WTC11 (cell line): ENCODE measurements around the gene SYNPO. TPM values are rescaled to one million over a fixed set of nuclear protein-coding genes. Genes with fewer than 3 reads are reported as not detected.
A peak's percentile ranks its signal among the peaks of the same experiment; 100 is the strongest.

ENCODE experiments used
- ATAC-seq: fragments of 200-7000 bp; cut with Tn5 transposase; 2 replicates; pipeline ENCODE4 v1.10.0; 2021; ENCODE audit warnings: mild to moderate bottlenecking, moderate library complexity
- CTCF ChIA-PET: fragments of 300-600 bp; sonication (Branson Sonifier 250); formaldehyde crosslinking; loops from one replicate; lab custom pipeline; 2021; ENCODE audit warnings: antibody characterized with exemption; lab: Charles Lee
- POLR2A ChIA-PET: fragments of 350-600 bp; sonication (Branson Sonifier 250); formaldehyde crosslinking; loops from one replicate; lab custom pipeline; 2021; ENCODE audit warnings: antibody characterized with exemption; lab: Charles Lee
- DNase-seq: peaks from one replicate; pipeline ENCODE4 v3.0.0; 2021; ENCODE audit warnings: low spot score
- H3K27ac Mint-ChIP-seq: 2 replicates; pipeline ENCODE4 v1.8.0; 2021; ENCODE audit warnings: mixed read lengths
- H3K27me3 Mint-ChIP-seq: 2 replicates; pipeline ENCODE4 v1.8.0; 2021; ENCODE audit warnings: low read depth, mild to moderate bottlenecking, moderate library complexity, mixed read lengths
- H3K36me3 Mint-ChIP-seq: 2 replicates; pipeline ENCODE4 v1.8.0; 2021; ENCODE audit warnings: mixed read lengths
- H3K4me1 Mint-ChIP-seq: 2 replicates; pipeline ENCODE4 v1.8.0; 2022; ENCODE audit warnings: mixed read lengths
- H3K4me3 Mint-ChIP-seq: 2 replicates; pipeline ENCODE4 v1.8.0; 2021; ENCODE audit warnings: mild to moderate bottlenecking, moderate library complexity, mixed read lengths
- H3K9me3 Mint-ChIP-seq: 2 replicates; pipeline ENCODE4 v1.8.0; 2021; ENCODE audit warnings: mixed read lengths
- CREB1 ChIP-seq: sonication (generic); formaldehyde crosslinking; IDR thresholded peaks from 2 replicates; pipeline ENCODE4 v1.8.0; 2023; ENCODE audit warnings: mild to moderate bottlenecking, missing genetic modification reagents
- CREM ChIP-seq: sonication (generic); formaldehyde crosslinking; IDR thresholded peaks from 2 replicates; pipeline ENCODE4 v1.8.1; 2022; ENCODE audit warnings: mild to moderate bottlenecking, missing genetic modification reagents, moderate library complexity
- ETV6 ChIP-seq: sonication (generic); formaldehyde crosslinking; IDR thresholded peaks from 2 replicates; pipeline ENCODE4 v1.8.1; 2022; ENCODE audit warnings: mild to moderate bottlenecking, missing genetic modification reagents
- FOXK1 ChIP-seq: sonication (generic); formaldehyde crosslinking; IDR thresholded peaks from 2 replicates; pipeline ENCODE4 v1.8.0; 2022; ENCODE audit warnings: mild to moderate bottlenecking, moderate library complexity, missing genetic modification reagents
- GABPB1 ChIP-seq: sonication (generic); formaldehyde crosslinking; IDR thresholded peaks from 2 replicates; pipeline ENCODE4 v1.8.1; 2023; ENCODE audit warnings: mild to moderate bottlenecking, missing genetic modification reagents
- HMGA2 ChIP-seq: fragments of 250-450 bp; sonication (Bioruptor Pico); IDR thresholded peaks from 2 replicates; pipeline ENCODE4 v1.4.0; 2021; ENCODE audit warnings: mild to moderate bottlenecking, moderate library complexity
- MYBL2 ChIP-seq: sonication (generic); formaldehyde crosslinking; IDR thresholded peaks from 2 replicates; pipeline ENCODE4 v1.8.1; 2023; ENCODE audit warnings: mild to moderate bottlenecking, moderate library complexity, missing genetic modification reagents
- NFATC4 ChIP-seq: fragments of 250-450 bp; sonication (Bioruptor Pico); IDR thresholded peaks from 2 replicates; pipeline ENCODE4 v1.9.0; 2021; ENCODE audit warnings: mild to moderate bottlenecking
- OVOL2 ChIP-seq: fragments of 250-450 bp; sonication (Bioruptor Pico); IDR thresholded peaks from 2 replicates; pipeline ENCODE4 v1.9.0; 2021; ENCODE audit warnings: mild to moderate bottlenecking, borderline replicate concordance
- RELA ChIP-seq: sonication (generic); formaldehyde crosslinking; IDR thresholded peaks from 2 replicates; pipeline ENCODE4 v1.8.1; 2022; ENCODE audit warnings: missing genetic modification reagents, mild to moderate bottlenecking, borderline replicate concordance
- RORB ChIP-seq: fragments of 250-450 bp; sonication (Bioruptor Pico); IDR thresholded peaks from 2 replicates; pipeline ENCODE4 v1.9.0; 2021; ENCODE audit warnings: mild to moderate bottlenecking
- SMAD4 ChIP-seq: sonication (generic); formaldehyde crosslinking; IDR thresholded peaks from 2 replicates; pipeline ENCODE4 v1.8.0; 2022; ENCODE audit warnings: mild to moderate bottlenecking, missing genetic modification reagents
- SOX15 ChIP-seq: fragments of 250-450 bp; sonication (Bioruptor Pico); IDR thresholded peaks from 2 replicates; pipeline ENCODE4 v1.9.0; 2021; ENCODE audit warnings: mild to moderate bottlenecking
- STAT6 ChIP-seq: sonication (generic); formaldehyde crosslinking; conservative IDR thresholded peaks from 2 replicates; pipeline ENCODE4 v1.8.1; 2023; ENCODE audit warnings: mild to moderate bottlenecking, low read depth, missing genetic modification reagents, moderate library complexity
- TEAD4 ChIP-seq: sonication (generic); formaldehyde crosslinking; IDR thresholded peaks from 2 replicates; pipeline ENCODE4 v1.8.0; 2022; ENCODE audit warnings: mild to moderate bottlenecking, missing genetic modification reagents
- ZBTB21 ChIP-seq: sonication (generic); formaldehyde crosslinking; IDR thresholded peaks from 2 replicates; pipeline ENCODE4 v1.8.1; 2023; ENCODE audit warnings: mild to moderate bottlenecking, missing genetic modification reagents, borderline replicate concordance
- ZNF121 ChIP-seq: sonication (generic); formaldehyde crosslinking; IDR thresholded peaks from 2 replicates; pipeline ENCODE4 v1.8.0; 2023; ENCODE audit warnings: missing genetic modification reagents
- ZNF281 ChIP-seq: sonication (generic); formaldehyde crosslinking; IDR thresholded peaks from 2 replicates; pipeline ENCODE4 v1.8.0; 2023; ENCODE audit warnings: mild to moderate bottlenecking, missing genetic modification reagents
- ZNF317 ChIP-seq: sonication (generic); formaldehyde crosslinking; IDR thresholded peaks from 2 replicates; pipeline ENCODE4 v1.8.1; 2023; ENCODE audit warnings: low read depth, mild to moderate bottlenecking, moderate library complexity, missing genetic modification reagents, borderline replicate concordance
- total RNA-seq: library from RNA; stranded (reverse); gene quantifications from 3 replicates; pipeline ENCODE4 v1.2.3, GENCODE V29; 2021
- TF ChIP-seq, protein P1 (sequence below): fragments of 250-450 bp; sonication (Bioruptor Pico); IDR thresholded peaks from 2 replicates; pipeline ENCODE4 v1.9.0; 2021; ENCODE audit warnings: mild to moderate bottlenecking
- TF ChIP-seq, protein P2 (sequence below): sonication (generic); formaldehyde crosslinking; IDR thresholded peaks from 2 replicates; pipeline ENCODE4 v1.8.1; 2023; ENCODE audit warnings: mild to moderate bottlenecking, missing genetic modification reagents

Gene SYNPO
- total RNA-seq, 1 experiment from 2014 or later: 2.1 TPM

GRCh38 chr5:150672884-150673275 lies 32.4 kb downstream of the SYNPO start (continued):
- TF ChIP-seq, protein P1, sequence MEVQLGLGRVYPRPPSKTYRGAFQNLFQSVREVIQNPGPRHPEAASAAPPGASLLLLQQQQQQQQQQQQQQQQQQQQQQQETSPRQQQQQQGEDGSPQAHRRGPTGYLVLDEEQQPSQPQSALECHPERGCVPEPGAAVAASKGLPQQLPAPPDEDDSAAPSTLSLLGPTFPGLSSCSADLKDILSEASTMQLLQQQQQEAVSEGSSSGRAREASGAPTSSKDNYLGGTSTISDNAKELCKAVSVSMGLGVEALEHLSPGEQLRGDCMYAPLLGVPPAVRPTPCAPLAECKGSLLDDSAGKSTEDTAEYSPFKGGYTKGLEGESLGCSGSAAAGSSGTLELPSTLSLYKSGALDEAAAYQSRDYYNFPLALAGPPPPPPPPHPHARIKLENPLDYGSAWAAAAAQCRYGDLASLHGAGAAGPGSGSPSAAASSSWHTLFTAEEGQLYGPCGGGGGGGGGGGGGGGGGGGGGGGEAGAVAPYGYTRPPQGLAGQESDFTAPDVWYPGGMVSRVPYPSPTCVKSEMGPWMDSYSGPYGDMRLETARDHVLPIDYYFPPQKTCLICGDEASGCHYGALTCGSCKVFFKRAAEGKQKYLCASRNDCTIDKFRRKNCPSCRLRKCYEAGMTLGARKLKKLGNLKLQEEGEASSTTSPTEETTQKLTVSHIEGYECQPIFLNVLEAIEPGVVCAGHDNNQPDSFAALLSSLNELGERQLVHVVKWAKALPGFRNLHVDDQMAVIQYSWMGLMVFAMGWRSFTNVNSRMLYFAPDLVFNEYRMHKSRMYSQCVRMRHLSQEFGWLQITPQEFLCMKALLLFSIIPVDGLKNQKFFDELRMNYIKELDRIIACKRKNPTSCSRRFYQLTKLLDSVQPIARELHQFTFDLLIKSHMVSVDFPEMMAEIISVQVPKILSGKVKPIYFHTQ (CRISPR knock-in tag): no peak

- CTCF ChIA-PET: interaction anchor here (4.2 kb wide), 1 partner anchor 27 kb away, joined by 19 read pairs; the partner anchor contains the start of gene RBM22
- Mint-ChIP-seq H3K4me3 (no peak overlapping the region), H3K27ac (peak overlapping the region; percentile 78)
- ATAC-seq: no peak
- no peak for DNase-seq
- TF ChIP-seq, protein P2, sequence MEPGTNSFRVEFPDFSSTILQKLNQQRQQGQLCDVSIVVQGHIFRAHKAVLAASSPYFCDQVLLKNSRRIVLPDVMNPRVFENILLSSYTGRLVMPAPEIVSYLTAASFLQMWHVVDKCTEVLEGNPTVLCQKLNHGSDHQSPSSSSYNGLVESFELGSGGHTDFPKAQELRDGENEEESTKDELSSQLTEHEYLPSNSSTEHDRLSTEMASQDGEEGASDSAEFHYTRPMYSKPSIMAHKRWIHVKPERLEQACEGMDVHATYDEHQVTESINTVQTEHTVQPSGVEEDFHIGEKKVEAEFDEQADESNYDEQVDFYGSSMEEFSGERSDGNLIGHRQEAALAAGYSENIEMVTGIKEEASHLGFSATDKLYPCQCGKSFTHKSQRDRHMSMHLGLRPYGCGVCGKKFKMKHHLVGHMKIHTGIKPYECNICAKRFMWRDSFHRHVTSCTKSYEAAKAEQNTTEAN (CRISPR knock-in tag): no peak
- TF ChIP-seq STAT6 (CRISPR knock-in tag) (no peak), CREM (no peak), NFATC4 (CRISPR knock-in tag) (no peak), ZNF317 (no peak), TEAD4 (CRISPR knock-in tag) (no peak), GABPB1 (no peak), ETV6 (CRISPR knock-in tag) (no peak), ZBTB21 (CRISPR knock-in tag) (no peak), SOX15 (CRISPR knock-in tag) (no peak), OVOL2 (no peak), HMGA2 (CRISPR knock-in tag) (no peak), ZNF281 (no peak), ZNF121 (CRISPR knock-in tag) (no peak), MYBL2 (CRISPR knock-in tag) (no peak), RORB (no peak), CREB1 (CRISPR knock-in tag) (no peak), RELA (no peak), SMAD4 (CRISPR knock-in tag) (no peak), FOXK1 (CRISPR knock-in tag) (no peak)
- TF ChIP-seq, all 79 proteins: peak for 0
- POLR2A ChIA-PET: no interaction called here
- Mint-ChIP-seq H3K27me3 (no peaks in the 10 kb centered on the region), H3K4me1 (peaks cover 31% of the 10 kb centered on the region), H3K9me3 (peaks cover 3% of the 10 kb centered on the region; the same call in 1 of the 2 replicates), H3K36me3 (peaks cover 8% of the 10 kb centered on the region)
Measured at GRCh38 chr5:150674341-150674821, 33.9 kb downstream of the SYNPO start.
